MM.1S (cell line): Measurements from ENCODE around the gene ATP2B2.

Experiments
- CTCF ChIP-seq: fragments of 300-600 bp; sonication (generic); IDR thresholded peaks from 2 replicates; pipeline ENCODE4 v1.5.1; 2016; ENCODE audit warnings: antibody characterized with exemption, low read length, mixed read lengths
- EZH2 ChIP-seq: fragments of 300-600 bp; sonication (generic); optimal IDR thresholded peaks from 2 replicates; pipeline ENCODE3; 2017; ENCODE audit warnings: low read depth, mild to moderate bottlenecking, antibody characterized with exemption, low read length, mixed read lengths
- EZH2phosphoT487 ChIP-seq: fragments of 300-600 bp; sonication (generic); IDR thresholded peaks from 2 replicates; pipeline ENCODE4 v1.6.1; 2018; ENCODE audit warnings: antibody characterized with exemption, low read length

GRCh38 chr3:10469441-10470119, 35.8 kb downstream of the ATP2B2 start:
- TF ChIP-seq CTCF = no peak
- TF ChIP-seq EZH2 = no peak
- no peak for TF ChIP-seq EZH2phosphoT487
